GM12892 (cell line): ENCODE data around the gene CNTN5.
"Not testable (repeated sequence)": the region's sequence is repeated elsewhere in the genome, so short reads cannot be mapped to it uniquely, and the experiment has no call there.

ENCODE experiments used
- DNase-seq: peaks from one replicate; pipeline ENCODE4 v3.0.0; 2011; ENCODE audit not compliant: insufficient read length
- FAIRE-seq: peaks from 2 replicates; lab custom pipeline; 2011; peaks lifted over from hg19 to GRCh38; lab: Jason Lieb, UNC
- POLR2A ChIP-seq: IDR thresholded peaks from 2 replicates; pipeline ENCODE4 v1.6.1; 2011; ENCODE audit warnings: low read depth, low read length, control low read depth
- POLR2AphosphoS5 ChIP-seq: IDR thresholded peaks from 2 replicates; pipeline ENCODE4 v1.6.1; 2011; ENCODE audit warnings: low read depth, low read length, control low read depth
- TAF1 ChIP-seq: IDR thresholded peaks from 2 replicates; pipeline ENCODE4 v1.6.1; 2011; ENCODE audit warnings: low read depth, mild to moderate bottlenecking, control low read depth, low read length, borderline replicate concordance

CNTN5 gene

DNA sequence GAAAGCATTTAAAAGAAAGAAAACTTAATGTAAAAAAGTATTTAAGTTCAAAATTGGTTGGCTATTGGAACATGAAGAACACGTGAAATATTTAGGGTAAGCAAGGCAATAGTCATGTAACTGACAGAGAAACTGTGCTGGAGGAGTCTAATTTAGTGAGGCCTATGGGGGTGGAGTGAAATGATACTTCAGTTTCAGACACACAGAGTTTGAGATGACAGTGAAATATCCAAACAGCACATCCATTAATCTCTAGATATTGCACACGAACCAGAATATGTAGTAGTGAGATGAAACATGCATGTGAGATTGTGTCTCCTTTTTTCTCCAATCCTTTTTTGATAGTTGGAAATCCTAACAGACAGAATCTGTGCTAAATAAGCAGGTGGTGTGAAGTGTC lies 739.0 kb downstream of the CNTN5 start:
- TF ChIP-seq TAF1, result no peak
- TF ChIP-seq POLR2A, result no peak
- no peak for TF ChIP-seq POLR2AphosphoS5
- no peak for FAIRE-seq
- DNase-seq, result no peak

DNA sequence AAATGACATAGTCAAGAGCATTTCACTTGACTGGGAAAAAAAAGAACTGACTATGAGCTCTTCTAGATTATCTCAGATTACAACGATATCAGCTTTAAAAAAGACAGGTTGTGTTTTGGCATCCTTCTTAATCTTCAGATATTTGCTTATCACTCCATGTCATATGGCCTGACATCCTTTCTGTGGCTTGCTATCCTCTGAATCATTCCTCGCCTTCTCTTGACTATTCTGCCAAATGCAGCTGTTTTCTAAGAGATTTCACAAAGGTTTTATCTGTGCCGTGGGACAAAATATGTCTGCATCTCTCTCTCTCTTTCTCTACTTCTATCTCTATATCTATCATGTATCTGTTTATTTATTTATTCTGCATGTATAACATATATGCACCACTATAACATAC lies 746.1 kb downstream of the CNTN5 start:
- DNase-seq, result no peak
- no peak for TF ChIP-seq TAF1
- no peak for FAIRE-seq

DNA sequence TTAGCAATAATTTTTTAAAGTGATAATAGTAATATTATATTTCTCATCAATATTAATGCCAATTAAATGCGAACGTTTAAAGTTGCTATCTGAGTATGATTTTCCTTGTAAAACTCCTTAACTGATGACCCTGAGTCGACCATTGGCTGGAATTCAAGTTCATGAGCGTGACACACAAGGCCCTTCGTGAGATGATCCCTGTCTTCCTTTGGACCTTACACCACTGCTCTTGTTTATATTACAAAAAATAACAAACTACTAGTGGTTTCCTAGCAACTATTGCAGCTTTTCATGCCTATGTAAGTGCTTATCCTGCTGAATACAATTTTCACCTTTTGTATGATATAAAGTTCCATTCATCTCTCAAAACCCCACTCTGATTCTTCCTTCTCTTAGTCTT lies 752.9 kb downstream of the CNTN5 start:
- FAIRE-seq (no peak), DNase-seq (no peak)
- TF ChIP-seq POLR2AphosphoS5, result no peak
- no peak for TF ChIP-seq POLR2A
- no peak for TF ChIP-seq TAF1

DNA sequence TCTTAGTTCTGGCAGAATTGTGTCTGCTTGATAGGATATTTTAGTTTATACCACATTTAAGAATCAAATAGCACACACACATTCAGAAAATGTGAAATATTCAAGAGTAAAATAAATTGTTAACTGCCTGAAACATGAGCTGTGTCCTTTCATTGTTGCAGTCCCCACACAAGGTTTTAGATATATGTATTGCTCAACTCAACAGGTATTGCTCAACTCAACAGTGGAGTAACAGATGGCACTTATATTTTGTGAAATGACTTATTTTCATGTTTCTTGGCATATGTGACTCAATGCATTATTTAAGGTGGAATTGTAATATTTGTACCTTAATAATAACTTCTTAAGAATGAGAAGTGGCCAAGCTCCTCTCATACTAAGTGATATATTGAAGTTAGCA lies 760.3 kb downstream of the CNTN5 start:
- no peak for FAIRE-seq
- TF ChIP-seq POLR2A, result no peak
- TF ChIP-seq TAF1, result no peak
- TF ChIP-seq POLR2AphosphoS5, result no peak

DNA sequence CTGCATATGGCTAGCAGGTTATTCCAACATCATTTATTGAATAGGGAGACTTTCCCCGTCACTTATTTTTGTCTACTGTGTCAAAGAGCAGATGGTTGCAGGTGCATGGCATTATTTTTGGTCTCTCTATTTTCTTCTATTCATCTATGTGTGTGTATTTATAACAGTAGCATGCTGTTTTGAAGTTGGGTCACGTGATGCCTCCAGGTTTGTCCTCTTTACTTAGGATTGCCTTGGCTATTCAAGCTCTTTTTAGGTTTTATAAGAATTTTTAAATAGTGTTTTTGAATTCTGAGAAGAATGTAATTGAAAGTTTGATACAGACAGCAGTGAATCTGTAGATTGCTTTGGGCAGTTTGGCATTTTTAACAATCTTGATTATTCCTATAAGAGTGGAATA lies 770.6 kb downstream of the CNTN5 start:
- FAIRE-seq (no peak), DNase-seq (no peak)
- no peak for TF ChIP-seq POLR2AphosphoS5
- TF ChIP-seq TAF1, result no peak
- no peak for TF ChIP-seq POLR2A

More for the DNA sequence above, 760.3 kb downstream of the CNTN5 start:
- DNase-seq, result no peak

DNA sequence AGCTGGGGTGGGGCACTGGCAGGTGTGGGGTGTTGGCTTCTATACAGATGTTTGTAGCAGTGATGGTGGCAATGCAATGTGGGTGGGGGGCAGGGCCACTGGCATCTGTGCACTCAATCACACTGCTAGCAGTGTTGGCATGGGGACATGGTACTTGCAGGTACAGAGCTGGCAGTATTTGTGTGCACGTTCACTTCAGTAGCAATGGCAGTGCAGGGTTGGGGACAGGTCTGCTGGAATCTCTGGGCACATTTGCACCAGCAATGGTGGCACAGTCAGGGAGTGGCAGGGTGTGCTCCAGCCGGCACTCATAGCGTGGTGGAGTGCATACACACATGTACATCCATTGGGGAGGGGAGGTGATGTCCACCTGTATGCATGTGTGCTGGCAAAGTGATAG lies 775.2 kb downstream of the CNTN5 start:
- TF ChIP-seq POLR2A (no peak), TAF1 (no peak), POLR2AphosphoS5 (no peak)
- FAIRE-seq (no peak), DNase-seq (no peak)

DNA sequence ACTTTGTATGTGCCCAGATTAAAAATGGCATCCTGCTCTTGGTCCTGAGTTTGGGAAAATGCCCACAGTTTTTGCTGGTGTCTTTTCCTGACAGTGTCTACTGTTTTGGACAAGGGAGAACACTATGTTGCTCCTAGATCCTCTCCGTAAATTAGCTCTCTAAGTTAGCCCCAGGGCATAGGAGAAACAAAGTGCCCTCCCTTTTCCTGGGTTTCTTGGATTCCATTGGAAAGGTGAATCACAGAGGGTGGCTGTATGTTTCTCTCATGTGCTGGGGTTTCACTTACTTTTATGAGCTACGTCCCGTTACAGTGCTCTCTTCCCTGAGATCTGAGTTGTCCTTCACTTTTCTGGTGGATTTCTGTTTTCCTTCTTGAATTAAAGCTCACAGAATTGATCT lies 782.8 kb downstream of the CNTN5 start:
- no peak for FAIRE-seq
- TF ChIP-seq POLR2A (no peak), POLR2AphosphoS5 (no peak), TAF1 (no peak)
- no peak for DNase-seq

DNA sequence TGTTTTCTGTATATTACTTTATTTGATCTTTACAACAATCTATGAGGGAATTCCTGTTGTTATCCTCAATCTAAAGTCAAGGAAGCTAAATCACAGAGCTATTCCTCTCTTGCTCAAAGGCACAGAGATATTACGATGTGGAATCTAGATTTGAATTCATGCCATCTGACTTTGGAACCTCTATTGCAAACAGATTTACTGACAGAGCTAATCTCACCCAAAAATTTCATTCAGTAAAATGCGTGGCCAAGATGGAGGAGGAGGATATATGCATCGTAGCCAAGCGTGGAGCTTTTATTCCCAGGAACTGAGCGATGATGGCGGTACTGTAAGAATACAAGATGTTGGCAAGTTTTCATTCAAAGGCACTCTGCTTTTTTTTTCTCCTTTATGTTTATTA lies 791.8 kb downstream of the CNTN5 start:
- DNase-seq (no peak), FAIRE-seq (no peak)
- TF ChIP-seq POLR2A (no peak), TAF1 (no peak), POLR2AphosphoS5 (no peak)

DNA sequence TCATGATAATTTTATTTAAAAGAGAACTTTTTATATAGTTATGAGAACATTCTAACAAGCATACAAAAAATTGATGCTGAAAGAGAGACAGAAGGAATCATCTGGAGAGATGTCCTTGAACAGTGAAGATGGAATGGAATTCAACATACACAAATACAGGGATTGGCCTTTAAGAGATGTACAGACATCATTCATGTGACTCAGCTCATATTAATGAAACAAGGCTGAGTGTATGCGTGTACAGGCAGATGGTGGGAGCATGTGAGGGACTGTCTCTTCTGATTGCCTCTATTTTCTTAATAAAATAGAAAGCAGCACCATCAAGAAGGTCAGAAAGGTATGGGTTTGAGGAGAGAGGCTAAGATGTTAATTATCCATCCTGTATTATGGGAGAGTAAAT lies 793.3 kb downstream of the CNTN5 start:
- DNase-seq (no peak), FAIRE-seq (no peak)
- TF ChIP-seq TAF1, result no peak
- TF ChIP-seq POLR2AphosphoS5, result no peak
- TF ChIP-seq POLR2A, result no peak

DNA sequence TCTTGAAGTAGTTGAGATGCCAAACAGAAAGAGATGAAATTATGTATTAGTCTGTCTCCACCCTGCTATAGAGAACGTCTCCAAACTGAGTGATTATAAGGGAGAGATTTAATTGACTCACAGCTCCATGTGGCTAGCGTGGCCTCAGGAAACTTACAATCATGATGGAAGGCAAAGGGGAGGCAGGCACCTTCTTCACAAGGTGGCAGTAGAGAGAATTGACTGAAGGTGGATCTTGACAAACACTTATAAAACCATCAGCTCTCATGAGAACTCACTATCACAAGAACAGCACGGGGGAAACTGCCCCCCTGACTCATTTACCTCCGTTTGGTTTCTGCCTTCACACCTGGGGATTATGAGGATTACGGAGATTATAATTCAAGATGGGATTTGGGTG lies 794.0 kb downstream of the CNTN5 start:
- TF ChIP-seq TAF1 (no peak), POLR2A (no peak), POLR2AphosphoS5 (no peak)
- FAIRE-seq, result no peak
- DNase-seq, result no peak

DNA sequence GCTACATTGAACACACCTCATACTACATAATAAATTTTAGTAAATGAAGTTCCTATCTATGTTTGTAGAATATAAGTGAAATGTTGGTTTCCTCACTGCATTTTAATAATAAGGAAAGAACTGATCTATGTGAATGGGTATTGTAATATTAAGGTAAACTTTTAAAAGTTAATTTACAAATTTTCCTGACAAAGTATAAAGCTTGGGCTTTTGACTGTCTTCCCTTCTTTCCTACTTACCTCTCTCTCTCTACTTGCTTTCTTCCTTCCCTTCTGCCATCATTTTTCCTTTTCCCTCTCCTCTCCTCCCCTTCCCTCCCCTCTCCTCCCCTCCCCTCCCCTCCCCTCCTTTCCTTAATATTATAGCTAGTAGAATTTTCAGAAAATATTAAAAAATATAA lies 798.2 kb downstream of the CNTN5 start:
- TF ChIP-seq TAF1, result no peak
- no peak for TF ChIP-seq POLR2AphosphoS5
- FAIRE-seq (no peak), DNase-seq (no peak)

DNA sequence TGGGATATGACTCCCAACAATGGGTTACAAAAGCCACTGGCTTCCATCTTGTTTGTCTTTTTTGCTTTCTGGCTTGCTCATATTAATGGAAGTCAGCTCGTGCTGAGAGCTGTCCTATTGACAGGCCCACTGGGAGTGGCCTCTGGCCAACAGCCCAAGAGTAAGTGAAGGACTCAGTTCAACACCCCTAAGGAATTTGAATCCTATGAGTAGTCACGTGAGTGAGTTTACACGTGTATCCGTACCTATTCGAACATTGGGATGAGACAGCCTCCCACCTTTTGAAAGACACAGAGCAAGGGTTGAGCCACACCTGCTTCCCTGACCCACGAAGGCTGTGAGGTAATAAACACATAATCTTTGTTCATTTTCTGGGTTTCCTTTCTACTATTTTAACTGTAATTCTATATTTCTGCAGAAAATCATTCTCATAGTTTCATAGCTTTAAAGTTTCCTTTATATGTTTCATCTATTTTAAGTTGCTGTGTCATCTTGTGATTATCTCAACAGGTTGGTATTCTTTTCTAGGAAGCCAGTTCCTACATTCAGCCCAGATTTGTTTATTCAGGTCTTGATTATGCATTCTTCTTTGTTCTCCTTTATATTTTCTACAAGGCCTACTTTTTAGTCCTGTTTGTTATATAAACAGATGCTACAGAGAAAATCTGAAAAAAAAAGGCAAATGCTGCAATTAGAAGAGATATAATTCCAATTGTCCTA lies 802.3 kb downstream of the CNTN5 start:
- TF ChIP-seq TAF1 (no peak), POLR2A (no peak), POLR2AphosphoS5 (no peak)
- DNase-seq (no peak), FAIRE-seq (no peak)

DNA sequence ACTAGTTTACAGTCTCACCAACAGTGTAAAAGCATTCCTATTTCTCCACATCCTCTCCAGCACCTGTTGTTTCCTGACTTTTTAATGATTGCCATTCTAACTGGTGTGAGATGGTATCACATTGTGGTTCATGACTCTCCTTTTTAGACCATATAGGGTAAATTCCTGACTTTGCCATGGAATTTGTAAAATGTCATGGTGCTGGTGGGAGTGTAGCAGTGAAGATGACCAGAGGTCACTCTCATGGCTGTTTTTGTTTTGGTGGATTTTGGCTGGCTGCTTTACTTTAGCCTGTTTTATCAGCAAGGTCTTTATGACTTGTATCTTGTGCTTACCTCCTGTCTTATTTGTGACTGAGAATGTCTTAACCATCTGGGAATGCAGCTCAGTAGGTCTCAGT lies 816.0 kb downstream of the CNTN5 start:
- not testable (repeated sequence) for FAIRE-seq, DNase-seq

DNA sequence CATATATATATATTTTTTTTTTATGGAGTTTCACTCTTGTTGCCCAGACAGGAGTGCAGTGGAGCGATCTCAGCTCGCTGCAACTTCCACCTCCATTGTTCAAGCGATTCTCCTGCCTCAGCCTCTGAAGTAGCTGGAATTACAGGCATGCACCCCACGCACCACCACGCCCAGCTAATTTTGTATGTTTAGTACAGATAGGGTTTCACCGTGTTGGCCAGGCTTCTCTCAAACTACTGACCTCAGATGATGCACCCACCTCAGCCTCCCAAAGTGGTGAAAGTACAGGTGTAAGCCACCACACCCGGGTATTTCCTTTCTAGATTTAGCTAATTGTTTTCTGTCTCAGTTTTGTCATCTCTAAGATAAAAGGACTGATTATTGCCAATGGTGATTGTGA lies 821.1 kb downstream of the CNTN5 start:
- no peak for DNase-seq

More for the DNA sequence above, 821.1 kb downstream of the CNTN5 start:
- no peak for FAIRE-seq
- TF ChIP-seq POLR2AphosphoS5, result no peak
- TF ChIP-seq TAF1, result no peak
- TF ChIP-seq POLR2A, result no peak
